Endodermal cell (in vitro differentiated cells): ENCODE data around the gene CUL3. TPM values are rescaled to one million over a fixed set of nuclear protein-coding genes. Genes with fewer than 3 reads are reported as not detected.

ENCODE experiments used
- DNase-seq: peaks from one replicate; pipeline ENCODE4 v3.0.0-alpha.2; 2017
- H3K27ac ChIP-seq: 2 replicates; pipeline ENCODE4 v1.5.1; 2013; ENCODE audit warnings: mild to moderate bottlenecking, low read depth, low read length, moderate library complexity
- H3K27me3 ChIP-seq: 2 replicates; pipeline ENCODE4 v1.6.1; 2013; ENCODE audit warnings: mild to moderate bottlenecking, low read length, moderate library complexity; ENCODE audit not compliant: insufficient read depth, control insufficient read depth, poor library complexity, severe bottlenecking
- H3K36me3 ChIP-seq: 2 replicates; pipeline ENCODE4 v1.7.0; 2013; ENCODE audit warnings: mild to moderate bottlenecking, low read length, moderate library complexity; ENCODE audit not compliant: control insufficient read depth, insufficient read depth
- H3K4me1 ChIP-seq: one replicate; pipeline ENCODE4 v1.7.0; 2013; ENCODE audit warnings: low read length; ENCODE audit not compliant: control insufficient read depth, insufficient read depth
- H3K4me3 ChIP-seq: 2 replicates; pipeline ENCODE4 v1.5.1; 2013; ENCODE audit warnings: mild to moderate bottlenecking, low read length, moderate library complexity
- H3K9ac ChIP-seq: 2 replicates; pipeline ENCODE4 v1.6.1; 2013; ENCODE audit warnings: mild to moderate bottlenecking, low read length, moderate library complexity; ENCODE audit not compliant: poor library complexity, severe bottlenecking; ENCODE audit errors: extremely low read depth
- H3K9me3 ChIP-seq: 2 replicates; pipeline ENCODE4 v1.6.1; 2013; ENCODE audit warnings: mild to moderate bottlenecking, low read length, moderate library complexity; ENCODE audit not compliant: control insufficient read depth
- H3K27ac Mint-ChIP-seq: 2 replicates; pipeline ENCODE4 v1.8.0; 2020; ENCODE audit warnings: mixed read lengths
- H3K27me3 Mint-ChIP-seq: 2 replicates; pipeline ENCODE4 v1.8.0; 2021; ENCODE audit warnings: mild to moderate bottlenecking, mixed read lengths; ENCODE audit not compliant: insufficient read depth
- H3K36me3 Mint-ChIP-seq: 2 replicates; pipeline ENCODE4 v1.8.0; 2020; ENCODE audit warnings: low read depth, mixed read lengths
- H3K4me1 Mint-ChIP-seq: 2 replicates; pipeline ENCODE4 v1.8.0; 2020; ENCODE audit warnings: mixed read lengths
- H3K4me3 Mint-ChIP-seq: 2 replicates; pipeline ENCODE4 v1.8.0; 2020; ENCODE audit warnings: mild to moderate bottlenecking, moderate library complexity, mixed read lengths
- H3K9me3 Mint-ChIP-seq: 2 replicates; pipeline ENCODE4 v1.8.0; 2020; ENCODE audit warnings: mild to moderate bottlenecking, mixed read lengths
- WGBS, 2 experiments: methylation state at CpG; one replicate each; pipeline versions ENCODE4 v1.1.5 to v1.1.7; 2013; ENCODE audit warnings: missing lambda C conversion rate in 2 of 2, mixed read lengths in 1 of 2; ENCODE audit not compliant: insufficient coverage in 1 of 2, insufficient read length in 1 of 2; 5-methylcytosine and 5-hydroxymethylcytosine counted together
- total RNA-seq, 2 donors: library from RNA; stranded (reverse); fragmentation: NEBNext Ultra II Directional in 1 of 2; extraction: Animal tissue kit (Norgen Biotek cat#: 25700) in 1 of 2; gene quantifications; 2 replicates in 1 of 2; 3 replicates in 1 of 2; pipeline ENCODE4 v1.2.1, GENCODE V29; 2021
- TF ChIP-seq, protein P1 (sequence below): fragments of 200-600 bp; sonication (generic); conservative IDR thresholded peaks from 2 replicates; pipeline ENCODE4 v1.5.0; 2021; ENCODE audit warnings: antibody characterized with exemption, mild to moderate bottlenecking

Gene CUL3
- total RNA-seq, 2 donors from 2014 or later = 78.4 to 89.9 TPM

DNA sequence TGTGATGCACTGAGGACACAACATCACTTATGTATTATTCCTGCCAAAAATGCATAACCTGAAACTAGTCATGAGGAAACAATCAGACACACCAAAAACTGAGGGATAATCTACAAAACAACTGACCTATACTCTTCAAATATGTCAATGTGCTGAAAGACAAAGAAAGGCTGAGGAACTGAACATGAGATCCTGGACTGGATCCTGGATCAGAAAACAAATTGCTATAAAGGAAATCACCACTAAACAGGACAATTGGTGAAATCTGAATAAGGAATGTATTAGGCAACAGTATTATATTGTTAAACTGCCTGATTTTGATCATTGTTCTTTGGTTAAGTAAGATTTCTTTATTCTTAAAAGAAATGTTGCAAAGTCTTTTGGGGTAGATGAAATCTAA lies 28.8 kb downstream of the CUL3 start:
- Histone ChIP-seq H3K4me3 (no peak overlapping the region), H3K9me3 (no peaks in the 10 kb centered on the region), H3K36me3 (peaks cover 38% of the 10 kb centered on the region), H3K9ac (no peak overlapping the region), H3K4me1 (no peaks in the 10 kb centered on the region), H3K27ac (no peak overlapping the region), H3K27me3 (no peaks in the 10 kb centered on the region)
- Mint-ChIP-seq H3K27me3 (no peaks in the 10 kb centered on the region), H3K4me1 (peaks cover 10% of the 10 kb centered on the region), H3K36me3 (peaks cover 13% of the 10 kb centered on the region), H3K27ac (no peak overlapping the region), H3K9me3 (no peaks in the 10 kb centered on the region), H3K4me3 (no peak overlapping the region)
- no peak for DNase-seq
- TF ChIP-seq, protein P1, sequence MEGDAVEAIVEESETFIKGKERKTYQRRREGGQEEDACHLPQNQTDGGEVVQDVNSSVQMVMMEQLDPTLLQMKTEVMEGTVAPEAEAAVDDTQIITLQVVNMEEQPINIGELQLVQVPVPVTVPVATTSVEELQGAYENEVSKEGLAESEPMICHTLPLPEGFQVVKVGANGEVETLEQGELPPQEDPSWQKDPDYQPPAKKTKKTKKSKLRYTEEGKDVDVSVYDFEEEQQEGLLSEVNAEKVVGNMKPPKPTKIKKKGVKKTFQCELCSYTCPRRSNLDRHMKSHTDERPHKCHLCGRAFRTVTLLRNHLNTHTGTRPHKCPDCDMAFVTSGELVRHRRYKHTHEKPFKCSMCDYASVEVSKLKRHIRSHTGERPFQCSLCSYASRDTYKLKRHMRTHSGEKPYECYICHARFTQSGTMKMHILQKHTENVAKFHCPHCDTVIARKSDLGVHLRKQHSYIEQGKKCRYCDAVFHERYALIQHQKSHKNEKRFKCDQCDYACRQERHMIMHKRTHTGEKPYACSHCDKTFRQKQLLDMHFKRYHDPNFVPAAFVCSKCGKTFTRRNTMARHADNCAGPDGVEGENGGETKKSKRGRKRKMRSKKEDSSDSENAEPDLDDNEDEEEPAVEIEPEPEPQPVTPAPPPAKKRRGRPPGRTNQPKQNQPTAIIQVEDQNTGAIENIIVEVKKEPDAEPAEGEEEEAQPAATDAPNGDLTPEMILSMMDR = no peak

DNA sequence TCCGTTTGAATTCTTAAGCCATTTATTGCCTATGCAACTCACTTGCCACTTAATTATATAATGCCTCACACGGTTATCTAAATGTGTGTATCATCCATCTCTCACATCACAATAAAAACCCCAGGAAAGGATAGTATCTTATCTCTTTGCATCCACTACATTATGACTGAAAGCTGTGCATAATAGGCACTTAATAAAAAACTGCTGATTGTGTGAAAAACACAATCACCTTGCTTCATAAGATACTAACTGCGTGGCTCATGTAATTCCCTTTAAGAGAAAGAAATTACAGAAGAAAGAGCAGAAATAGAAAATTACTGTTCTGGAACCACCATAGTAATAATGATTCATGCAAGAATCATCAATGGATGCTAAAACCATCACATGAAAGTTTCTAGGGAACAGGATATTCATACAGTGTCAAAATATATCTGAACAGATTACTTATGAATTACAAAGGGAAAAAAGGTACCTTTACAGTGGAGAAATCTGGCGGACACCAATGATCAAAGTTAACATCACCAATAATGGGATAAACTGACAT lies 29.3 kb downstream of the CUL3 start:
- H3K27me3 Mint-ChIP-seq = no peaks in the 10 kb centered on the region
- H3K9me3 ChIP-seq = no peaks in the 10 kb centered on the region
- H3K36me3 ChIP-seq = peaks cover 38% of the 10 kb centered on the region
- 89 to 92% methylated on average over 2 to 4 of the region's 4 CpGs for WGBS, 2 experiments
- no peak overlapping the region for H3K4me3 ChIP-seq
- no peak for DNase-seq
- H3K27ac Mint-ChIP-seq = no peak overlapping the region
- no peak overlapping the region for H3K4me3 Mint-ChIP-seq
- H3K9me3 Mint-ChIP-seq = no peaks in the 10 kb centered on the region
- no peak overlapping the region for H3K9ac ChIP-seq
- peaks cover 13% of the 10 kb centered on the region for H3K36me3 Mint-ChIP-seq
- no peak overlapping the region for H3K27ac ChIP-seq
- H3K27me3 ChIP-seq = no peaks in the 10 kb centered on the region
- H3K4me1 ChIP-seq = no peaks in the 10 kb centered on the region
- TF ChIP-seq, protein P1 = no peak
- peaks cover 10% of the 10 kb centered on the region for H3K4me1 Mint-ChIP-seq

DNA sequence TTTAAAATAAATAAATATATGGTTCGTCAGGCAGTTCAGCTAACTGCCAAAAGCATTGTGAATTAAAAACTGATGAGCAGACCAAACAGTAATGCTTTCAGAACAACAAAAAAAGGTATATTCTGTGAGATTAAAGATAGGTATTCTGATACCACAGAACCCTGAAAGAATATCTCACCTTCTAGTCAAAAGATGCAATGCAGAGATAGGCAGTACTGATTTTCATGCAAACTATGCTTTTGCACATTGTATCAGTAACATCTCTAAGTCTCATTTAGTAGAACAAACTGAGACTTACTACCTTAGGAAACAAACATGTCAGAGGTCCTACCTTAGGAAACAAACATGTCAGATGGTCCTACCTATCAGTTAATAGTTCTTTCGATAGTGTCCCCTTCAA lies 32.4 kb downstream of the CUL3 start:
- Mint-ChIP-seq H3K9me3 (no peaks in the 10 kb centered on the region), H3K27me3 (no peaks in the 10 kb centered on the region), H3K36me3 (peaks cover 30% of the 10 kb centered on the region), H3K4me1 (peaks cover 6% of the 10 kb centered on the region), H3K27ac (no peak overlapping the region), H3K4me3 (no peak overlapping the region)
- Histone ChIP-seq H3K9ac (no peak overlapping the region), H3K9me3 (no peaks in the 10 kb centered on the region), H3K27me3 (no peaks in the 10 kb centered on the region), H3K27ac (no peak overlapping the region), H3K4me1 (no peaks in the 10 kb centered on the region), H3K36me3 (peaks cover 46% of the 10 kb centered on the region), H3K4me3 (no peak overlapping the region)
- TF ChIP-seq, protein P1 = no peak
- 100% methylated on average over 1 of the region's 2 CpGs; no CpG with 5 or more reads in 1 of the 2 experiments for WGBS, 2 experiments
- DNase-seq = no peak
